Activated T-helper 2 cell treated with anti-CD3 and anti-CD28 coated beads, Interferon-gamma antibody, Interleukin-2, Interleukin-4, amounts not matched to agents 10 μg/mL and 5 μg/mL and 100 μg/mL, durations not matched to agents 14 hours and 24 hours and 36 hours (primary cell): ENCODE data around the gene CDC42BPA. TPM values are rescaled to one million over a fixed set of nuclear protein-coding genes. Genes with fewer than 3 reads are reported as not detected.
"Not testable (repeated sequence)": the region's sequence is repeated elsewhere in the genome, so short reads cannot be mapped to it uniquely, and the experiment has no call there.

ENCODE experiments used
- DNase-seq: peaks from one replicate; pipeline ENCODE4 v3.0.0; 2021; ENCODE audit warnings: low spot score
- H3K27ac Mint-ChIP-seq: one replicate; pipeline ENCODE4 v1.8.0; 2021; ENCODE audit warnings: mixed read lengths
- H3K27me3 Mint-ChIP-seq: one replicate; pipeline ENCODE4 v1.8.0; 2021; ENCODE audit warnings: low read depth, mixed read lengths
- H3K36me3 Mint-ChIP-seq: one replicate; pipeline ENCODE4 v1.8.0; 2021; ENCODE audit warnings: low read depth, mixed read lengths
- H3K4me1 Mint-ChIP-seq: one replicate; pipeline ENCODE4 v1.8.0; 2021; ENCODE audit warnings: low read depth, mixed read lengths
- H3K4me3 Mint-ChIP-seq: one replicate; pipeline ENCODE4 v1.8.0; 2021; ENCODE audit warnings: low read depth, mild to moderate bottlenecking, moderate library complexity, mixed read lengths
- H3K9me3 Mint-ChIP-seq: one replicate; pipeline ENCODE4 v1.8.0; 2021; ENCODE audit warnings: mixed read lengths
- intact Hi-C: fragments of 100-400 bp; cut with micrococcal nuclease; formaldehyde crosslinking; loops from one replicate; pipeline ENCODE4 v1.15.1; 2023
- total RNA-seq: library from RNA; stranded (reverse); gene quantifications from 2 replicates; pipeline ENCODE4 v1.2.3, GENCODE V29; 2022

CDC42BPA gene
- total RNA-seq, 1 donor from 2014 or later: 6.6 TPM

GRCh38 chr1:227297073-227297793 lies 21.1 kb downstream of the CDC42BPA start:
- Mint-ChIP-seq H3K27me3 (peaks cover 7% of the 10 kb centered on the region), H3K4me3 (no peak overlapping the region), H3K4me1 (peaks cover 4% of the 10 kb centered on the region), H3K9me3 (no peaks in the 10 kb centered on the region), H3K27ac (no peak overlapping the region), H3K36me3 (no peaks in the 10 kb centered on the region)
- no peak for DNase-seq
- intact Hi-C loops: no loop called here

GRCh38 chr1:227295609-227296008 lies 22.7 kb downstream of the CDC42BPA start:
- H3K27ac Mint-ChIP-seq: no peak overlapping the region
- DNase-seq: no peak
- intact Hi-C loops: no loop called here
- no peaks in the 10 kb centered on the region for H3K9me3 Mint-ChIP-seq
- H3K27me3 Mint-ChIP-seq: peaks cover 5% of the 10 kb centered on the region
- no peak overlapping the region for H3K4me3 Mint-ChIP-seq
- H3K36me3 Mint-ChIP-seq: no peaks in the 10 kb centered on the region
- H3K4me1 Mint-ChIP-seq: peaks cover 4% of the 10 kb centered on the region

DNA sequence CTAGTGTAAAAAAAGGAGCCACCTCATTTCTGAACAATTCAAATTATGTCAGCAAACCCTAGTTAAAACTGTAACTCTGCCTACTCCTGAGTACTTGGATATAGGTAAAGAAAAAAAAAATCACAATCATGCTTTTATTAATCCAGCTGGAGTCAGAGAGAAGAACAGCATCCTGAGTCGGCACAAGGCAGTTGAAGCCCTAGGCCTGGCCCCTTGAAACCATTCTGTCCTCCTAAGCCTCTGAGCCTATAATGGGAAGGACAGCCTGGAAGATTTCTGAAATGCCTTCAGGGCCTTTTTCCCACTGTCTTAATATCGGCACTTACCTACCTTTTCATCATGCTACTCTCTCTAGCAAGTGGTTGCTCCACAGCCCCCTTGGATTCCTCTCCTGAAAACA lies 32.5 kb downstream of the CDC42BPA start:
- Mint-ChIP-seq H3K9me3 (peaks cover 14% of the 10 kb centered on the region), H3K4me1 (no peaks in the 10 kb centered on the region), H3K27ac (no peak overlapping the region), H3K27me3 (no peaks in the 10 kb centered on the region), H3K4me3 (no peak overlapping the region), H3K36me3 (peaks cover 9% of the 10 kb centered on the region)
- DNase-seq: no peak
- intact Hi-C loops: no loop called here

- peaks cover 11% of the 10 kb centered on the region for H3K9me3 Mint-ChIP-seq
- no peaks in the 10 kb centered on the region for H3K27me3 Mint-ChIP-seq
- DNase-seq: no peak
- H3K27ac Mint-ChIP-seq: no peak overlapping the region
- no peak overlapping the region for H3K4me3 Mint-ChIP-seq
- H3K4me1 Mint-ChIP-seq: no peaks in the 10 kb centered on the region
- intact Hi-C loops: no loop called here
- H3K36me3 Mint-ChIP-seq: peaks cover 9% of the 10 kb centered on the region
Observed at GRCh38 chr1:227281371-227281770, 36.9 kb downstream of the CDC42BPA start.

DNA sequence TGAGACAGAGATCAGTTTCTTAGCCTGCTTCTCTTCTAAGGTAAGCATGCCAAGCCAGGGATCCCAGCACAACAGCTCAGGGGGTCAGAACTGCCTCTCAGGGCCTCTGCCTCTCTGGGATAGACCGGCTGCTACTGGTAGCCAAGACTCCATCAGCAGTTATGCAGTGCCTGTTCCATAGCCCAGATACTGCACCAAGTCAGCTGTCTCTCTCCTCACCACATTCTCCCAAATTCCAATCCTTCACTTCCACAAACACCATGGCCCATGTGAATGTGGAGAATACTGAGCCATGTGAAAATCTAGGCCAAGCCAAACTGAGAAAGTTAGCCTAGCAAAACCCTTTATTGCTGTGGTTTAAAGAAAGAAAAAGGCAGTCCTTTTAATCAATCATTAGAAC lies 37.5 kb downstream of the CDC42BPA start:
- Mint-ChIP-seq H3K27me3 (no peaks in the 10 kb centered on the region), H3K4me3 (no peak overlapping the region), H3K4me1 (no peaks in the 10 kb centered on the region), H3K36me3 (peaks cover 4% of the 10 kb centered on the region), H3K27ac (no peak overlapping the region), H3K9me3 (peaks cover 6% of the 10 kb centered on the region)
- no peak for DNase-seq
- intact Hi-C loops: no loop called here

DNA sequence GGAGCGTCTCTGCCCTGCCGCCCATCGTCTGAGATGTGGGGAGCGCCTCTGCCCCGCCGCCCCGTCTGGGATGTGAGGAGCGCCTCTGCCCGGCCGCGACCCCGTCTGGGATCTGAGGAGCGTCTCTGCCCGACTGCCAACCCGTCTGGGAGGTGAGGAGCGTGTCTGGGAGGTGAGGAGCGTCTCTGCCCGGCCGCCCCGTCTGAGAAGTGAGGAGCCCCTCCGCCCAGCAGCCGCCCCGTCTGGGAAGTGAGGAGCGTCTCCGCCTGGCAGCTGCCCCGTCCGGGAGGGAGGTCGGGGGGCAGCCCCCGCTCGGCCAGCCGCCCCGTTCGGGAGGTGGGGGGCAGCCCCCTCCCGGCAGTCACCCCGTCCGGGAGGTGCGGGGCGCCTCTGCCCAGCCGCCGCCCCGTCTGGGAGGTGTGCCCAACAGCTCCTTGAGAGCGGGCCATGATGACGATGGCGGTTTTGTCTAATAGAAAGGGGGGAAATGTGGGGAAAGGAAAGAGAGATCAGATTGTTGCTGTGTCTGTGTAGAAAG lies 42.1 kb downstream of the CDC42BPA start:
- H3K4me1 Mint-ChIP-seq, H3K9me3 Mint-ChIP-seq, DNase-seq, H3K27me3 Mint-ChIP-seq, H3K27ac Mint-ChIP-seq, H3K4me3 Mint-ChIP-seq, H3K36me3 Mint-ChIP-seq, intact Hi-C loops: not testable (repeated sequence)

DNA sequence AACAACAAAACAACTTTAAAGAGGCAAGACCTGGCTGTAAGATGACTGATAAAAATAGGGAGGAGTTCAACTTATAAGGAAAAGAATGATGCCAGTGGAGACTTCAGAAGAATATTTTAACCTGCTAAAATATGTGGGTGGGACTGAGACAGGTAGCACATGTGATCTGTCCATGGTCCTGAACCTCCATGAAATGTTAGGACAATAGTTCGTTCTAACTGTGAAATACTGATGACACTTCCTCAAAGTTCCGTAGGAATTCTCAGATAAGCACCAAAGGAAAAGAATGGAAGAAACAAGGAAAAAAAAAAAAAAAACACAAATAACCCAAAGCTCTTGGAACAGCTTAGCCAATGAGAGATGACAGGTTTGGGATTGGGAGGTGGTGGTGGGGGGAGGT lies 44.7 kb downstream of the CDC42BPA start:
- H3K27ac Mint-ChIP-seq: no peak overlapping the region
- H3K36me3 Mint-ChIP-seq: no peaks in the 10 kb centered on the region
- H3K4me3 Mint-ChIP-seq: no peak overlapping the region
- H3K27me3 Mint-ChIP-seq: no peaks in the 10 kb centered on the region
- H3K4me1 Mint-ChIP-seq: no peaks in the 10 kb centered on the region
- no peaks in the 10 kb centered on the region for H3K9me3 Mint-ChIP-seq
- no peak for DNase-seq
- intact Hi-C loops: no loop called here

- no peak overlapping the region for H3K4me3 Mint-ChIP-seq
- no peaks in the 10 kb centered on the region for H3K27me3 Mint-ChIP-seq
- H3K27ac Mint-ChIP-seq: no peak overlapping the region
- intact Hi-C loops: no loop called here
- no peaks in the 10 kb centered on the region for H3K9me3 Mint-ChIP-seq
- no peaks in the 10 kb centered on the region for H3K36me3 Mint-ChIP-seq
- DNase-seq: no peak
- no peaks in the 10 kb centered on the region for H3K4me1 Mint-ChIP-seq
Observed at GRCh38 chr1:227272428-227272827, 45.9 kb downstream of the CDC42BPA start.

GRCh38 chr1:227270554-227270953 lies 47.7 kb downstream of the CDC42BPA start:
- H3K4me3 Mint-ChIP-seq: no peak overlapping the region
- H3K27me3 Mint-ChIP-seq: peaks cover 3% of the 10 kb centered on the region
- H3K9me3 Mint-ChIP-seq: no peaks in the 10 kb centered on the region
- H3K36me3 Mint-ChIP-seq: no peaks in the 10 kb centered on the region
- no peak overlapping the region for H3K27ac Mint-ChIP-seq
- no peak for DNase-seq
- intact Hi-C loops: no loop called here
- no peaks in the 10 kb centered on the region for H3K4me1 Mint-ChIP-seq

DNA sequence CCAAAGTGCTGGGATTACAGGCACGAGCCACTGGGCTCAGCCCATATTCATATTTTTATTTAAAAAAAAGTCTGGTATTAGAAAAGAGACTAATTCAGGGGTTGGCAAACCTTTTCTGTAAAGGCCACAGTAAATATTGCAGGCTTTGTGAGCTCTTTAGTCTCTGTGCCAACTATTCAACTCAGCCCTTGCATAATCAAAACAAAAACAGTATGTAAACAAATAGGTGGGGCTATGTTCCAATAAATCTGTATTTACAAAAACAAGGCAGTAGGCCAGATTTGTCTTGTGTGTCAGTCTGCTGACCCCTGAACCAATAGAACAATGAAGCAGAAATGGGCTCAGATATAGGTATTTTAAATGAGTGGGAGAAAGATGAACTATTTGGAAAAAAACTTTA lies 49.3 kb downstream of the CDC42BPA start:
- Mint-ChIP-seq H3K27me3 (peaks cover 3% of the 10 kb centered on the region), H3K36me3 (no peaks in the 10 kb centered on the region), H3K4me1 (no peaks in the 10 kb centered on the region), H3K4me3 (no peak overlapping the region), H3K27ac (no peak overlapping the region), H3K9me3 (no peaks in the 10 kb centered on the region)
- intact Hi-C loops: no loop called here
- no peak for DNase-seq

DNA sequence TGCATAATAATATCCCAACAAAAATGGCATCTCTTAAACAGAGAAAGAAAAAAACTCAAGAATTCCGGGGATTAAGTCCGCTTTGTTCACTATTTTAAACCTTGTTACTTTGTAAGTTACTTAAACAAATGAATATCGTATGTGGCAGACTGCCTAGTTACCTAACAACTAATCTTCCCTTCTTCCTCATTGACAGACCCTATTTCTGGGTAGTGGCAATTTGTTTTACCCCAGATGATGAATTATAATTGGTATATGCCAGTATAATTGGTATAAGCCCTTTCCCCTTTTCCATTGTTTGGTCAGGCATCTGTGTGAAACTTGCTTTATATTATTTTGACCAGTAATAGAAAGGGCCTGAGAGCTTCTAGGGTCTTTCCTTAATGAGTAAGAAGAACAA lies 52.4 kb downstream of the CDC42BPA start:
- Mint-ChIP-seq H3K36me3 (no peaks in the 10 kb centered on the region), H3K27me3 (peaks cover 3% of the 10 kb centered on the region), H3K4me3 (no peak overlapping the region), H3K9me3 (no peaks in the 10 kb centered on the region), H3K4me1 (no peaks in the 10 kb centered on the region), H3K27ac (no peak overlapping the region)
- intact Hi-C loops: no loop called here
- DNase-seq: no peak

GRCh38 chr1:227263869-227264268 lies 54.4 kb downstream of the CDC42BPA start:
- intact Hi-C loops: no loop called here
- H3K4me3 Mint-ChIP-seq: no peak overlapping the region
- peaks cover 3% of the 10 kb centered on the region for H3K27me3 Mint-ChIP-seq
- H3K27ac Mint-ChIP-seq: no peak overlapping the region
- H3K9me3 Mint-ChIP-seq: no peaks in the 10 kb centered on the region
- H3K4me1 Mint-ChIP-seq: no peaks in the 10 kb centered on the region
- no peaks in the 10 kb centered on the region for H3K36me3 Mint-ChIP-seq
- no peak for DNase-seq

- no peaks in the 10 kb centered on the region for H3K36me3 Mint-ChIP-seq
- H3K4me3 Mint-ChIP-seq: no peak overlapping the region
- no peaks in the 10 kb centered on the region for H3K9me3 Mint-ChIP-seq
- no peaks in the 10 kb centered on the region for H3K4me1 Mint-ChIP-seq
- peaks cover 1% of the 10 kb centered on the region for H3K27me3 Mint-ChIP-seq
- intact Hi-C loops: no loop called here
- no peak overlapping the region for H3K27ac Mint-ChIP-seq
- DNase-seq: no peak
Observed at GRCh38 chr1:227261501-227261900, 56.8 kb downstream of the CDC42BPA start.
